Fibroblast of gingiva (primary cell): ENCODE measurements around the gene ZNF628.

Experiments used
- DNase-seq: peaks from one replicate; pipeline ENCODE4 v3.0.0-alpha.2; 2011; ENCODE audit warnings: low read depth

Gene ZNF628

GRCh38 chr19:55465460-55466240 lies 10.8 kb upstream of the ZNF628 start:
- no peak for DNase-seq

DNA sequence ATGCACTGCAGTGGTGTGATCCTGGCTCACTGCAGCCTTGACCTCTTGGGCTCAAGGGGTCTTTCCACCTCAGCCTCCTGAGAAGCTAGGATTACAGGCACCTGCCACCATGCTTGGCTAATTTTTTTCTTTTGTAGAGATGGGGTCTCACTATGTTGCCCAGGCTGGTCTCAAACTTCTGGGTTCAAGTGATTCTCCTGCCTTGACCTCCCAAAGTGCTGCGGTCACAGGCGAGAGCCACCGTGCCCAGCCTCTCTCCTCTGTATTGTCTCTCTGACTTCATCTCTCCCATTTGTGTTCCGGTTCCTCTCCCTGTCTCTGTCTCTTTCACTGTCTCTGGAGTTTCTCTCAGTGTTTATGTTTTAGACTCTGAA lies 10.2 kb upstream of the ZNF628 start:
- DNase-seq: no peak

GRCh38 chr19:55467236-55468053 lies 9.0 kb upstream of the ZNF628 start:
- DNase-seq: peak; percentile 85

GRCh38 chr19:55468054-55468393 lies 8.4 kb upstream of the ZNF628 start:
- DNase-seq: no peak

DNA sequence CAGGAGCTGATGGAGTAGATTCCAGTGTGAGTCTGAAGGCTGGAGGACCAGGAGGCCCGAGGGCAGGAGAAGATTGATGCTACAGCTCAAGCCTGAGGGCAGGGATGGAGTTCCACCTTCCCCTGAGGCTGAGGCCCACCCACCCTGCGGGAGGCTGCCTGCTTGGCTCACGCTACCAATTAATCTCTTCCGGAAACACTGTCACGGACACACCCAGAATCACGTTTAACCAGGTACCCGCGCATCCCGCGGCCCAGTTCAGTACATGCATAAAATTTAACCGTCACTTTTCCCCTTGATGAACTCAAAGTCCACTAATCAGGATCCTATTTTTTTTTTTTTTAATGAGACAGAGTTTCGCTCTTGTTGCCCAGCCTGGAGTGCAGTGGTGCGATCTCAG lies 5.2 kb upstream of the ZNF628 start:
- no peak for DNase-seq

GRCh38 chr19:55472463-55472862 lies 4.0 kb upstream of the ZNF628 start:
- peak; percentile 24 for DNase-seq

- DNase-seq: no peak
These were observed 3.0 kb upstream of the ZNF628 start for GRCh38 chr19:55473225-55474012.

DNA sequence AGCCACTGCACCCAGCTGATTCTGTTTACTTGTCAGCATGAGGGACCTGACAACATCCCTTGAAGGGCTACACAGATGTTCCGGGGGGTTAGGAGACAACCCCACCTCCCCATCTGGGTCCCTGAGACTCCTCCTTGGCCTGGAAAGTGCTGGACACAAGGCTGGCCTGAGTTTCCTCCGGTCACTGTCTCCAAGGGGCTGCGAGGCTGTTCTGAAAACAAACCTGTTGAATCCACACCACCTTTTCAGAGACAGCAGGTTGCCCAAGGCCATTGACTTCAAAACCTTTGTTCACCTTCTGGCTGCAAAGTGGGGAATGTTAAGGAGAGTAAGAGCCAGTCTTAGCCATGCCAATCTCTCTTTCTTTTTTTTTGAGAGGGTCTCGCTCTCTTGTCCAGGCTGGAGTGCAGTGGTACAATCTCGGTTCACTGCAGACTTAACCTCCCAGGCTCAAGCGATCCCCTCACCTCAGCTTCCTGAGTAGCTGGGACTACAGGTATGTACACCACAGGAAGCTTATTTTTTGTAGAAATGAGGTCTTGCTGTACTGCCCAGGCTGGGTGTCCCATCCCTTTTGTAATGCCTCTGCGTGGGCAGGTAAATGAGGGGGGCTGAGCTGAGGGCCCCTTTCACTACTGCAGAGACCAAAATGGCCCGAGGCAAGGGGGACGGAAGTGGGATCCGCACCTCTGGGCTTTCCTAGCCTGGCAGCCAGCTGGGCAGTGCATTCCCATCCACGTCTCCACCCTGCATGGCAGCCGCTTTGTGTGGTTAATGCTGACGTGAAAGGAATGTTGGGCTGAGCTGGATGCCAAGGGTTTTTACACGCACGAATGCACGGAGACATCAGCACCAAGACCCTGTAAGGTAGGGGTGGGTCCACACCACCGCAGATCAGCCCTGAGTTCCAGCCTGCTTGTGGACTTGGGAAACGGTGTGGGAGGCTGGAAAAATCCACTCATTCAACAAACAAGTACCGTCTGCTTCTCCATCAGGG lies 1.9 kb upstream of the ZNF628 start:
- DNase-seq: peak; percentile 43

GRCh38 chr19:55477905-55478304 lies 1.5 kb downstream of the ZNF628 start:
- no peak for DNase-seq

GRCh38 chr19:55478364-55478763 lies 1.9 kb downstream of the ZNF628 start:
- no peak for DNase-seq

- DNase-seq: no peak
These were observed 2.6 kb downstream of the ZNF628 start for GRCh38 chr19:55479045-55479444.

DNA sequence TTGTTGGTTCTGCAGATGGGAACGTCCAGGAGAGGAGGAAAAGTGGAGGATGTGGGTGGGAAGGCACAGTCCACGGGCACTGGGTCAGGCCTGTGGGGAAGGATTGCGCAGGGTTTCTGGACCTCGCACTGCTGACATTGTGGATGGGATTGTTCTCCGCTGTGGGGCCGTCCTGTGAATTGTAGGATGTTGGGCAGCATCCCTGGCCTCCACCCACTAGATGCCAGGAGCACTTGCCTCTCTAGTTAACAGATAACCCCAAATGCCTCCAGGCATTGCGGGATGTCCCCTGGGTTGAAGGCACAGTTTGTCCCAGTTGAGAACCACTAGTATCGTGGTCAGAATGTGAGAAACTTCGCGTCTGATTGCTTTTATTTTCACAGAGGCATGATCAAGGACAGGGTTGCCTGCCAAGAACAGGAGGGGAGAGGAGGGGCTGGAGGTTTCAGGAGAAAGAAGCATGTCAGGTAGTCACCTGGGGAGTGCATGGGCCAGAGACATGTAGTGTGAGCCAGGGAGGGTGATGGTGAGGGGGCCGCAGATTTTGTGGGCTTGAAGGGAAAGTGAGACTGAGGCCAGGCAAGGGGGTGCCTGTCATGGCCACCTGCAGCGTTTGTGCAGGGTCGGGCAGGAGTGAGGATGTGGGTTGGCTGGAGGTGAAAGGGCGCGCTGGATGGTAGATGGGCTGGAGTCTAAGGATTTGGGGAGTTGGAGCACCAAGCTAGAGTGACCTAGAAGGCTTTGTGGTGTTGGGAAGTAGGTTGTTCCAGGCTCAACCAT lies 3.2 kb downstream of the ZNF628 start:
- DNase-seq: no peak

DNA sequence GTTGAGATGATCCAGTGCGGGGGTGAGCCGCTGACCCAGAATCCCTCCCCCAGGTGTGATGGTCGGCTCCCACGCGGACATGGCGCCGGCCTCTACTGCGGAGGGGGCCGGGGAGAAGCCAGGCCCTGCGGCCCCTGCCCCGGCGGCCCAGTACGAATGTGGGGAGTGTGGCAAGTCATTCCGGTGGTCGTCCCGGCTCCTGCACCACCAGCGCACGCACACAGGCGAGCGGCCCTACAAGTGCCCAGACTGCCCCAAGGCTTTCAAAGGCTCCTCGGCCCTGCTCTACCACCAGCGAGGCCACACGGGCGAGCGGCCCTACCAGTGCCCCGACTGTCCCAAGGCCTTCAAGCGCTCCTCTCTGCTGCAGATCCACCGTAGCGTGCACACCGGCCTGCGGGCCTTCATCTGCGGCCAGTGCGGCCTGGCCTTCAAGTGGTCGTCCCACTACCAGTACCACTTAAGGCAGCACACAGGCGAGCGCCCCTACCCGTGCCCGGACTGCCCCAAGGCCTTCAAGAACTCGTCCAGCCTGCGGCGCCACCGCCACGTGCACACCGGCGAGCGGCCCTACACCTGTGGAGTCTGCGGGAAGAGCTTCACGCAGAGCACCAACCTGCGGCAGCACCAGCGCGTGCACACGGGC lies 4.9 kb downstream of the ZNF628 start:
- DNase-seq: no peak

GRCh38 chr19:55481794-55482155 lies 5.4 kb downstream of the ZNF628 start:
- no peak for DNase-seq

- DNase-seq: no peak
These were observed 5.9 kb downstream of the ZNF628 start for GRCh38 chr19:55482156-55482961.

- DNase-seq: no peak
These were observed 6.7 kb downstream of the ZNF628 start for GRCh38 chr19:55482967-55483705.

GRCh38 chr19:55483706-55484592 lies 7.5 kb downstream of the ZNF628 start:
- no peak for DNase-seq
